Right atrium auricular region (tissue), 2 donors: Measurements from ENCODE around the gene STK40. TPM values are rescaled to one million over a fixed set of nuclear protein-coding genes. Genes with fewer than 3 reads are reported as not detected.

Experiments
- DNase-seq: peaks from one replicate; pipeline ENCODE4 v3.0.0-alpha.2; 2019; ENCODE audit warnings: low spot score
- H3K27ac ChIP-seq, 2 donors: fragments of 200-600 bp; sonication (generic); 1 replicate in 1 of 2; 2 replicates in 1 of 2; pipeline ENCODE4 v1.5.1; 2016 to 2019
- H3K27me3 ChIP-seq, 2 donors: fragments of 200-600 bp; sonication (generic); one replicate each; pipeline versions ENCODE4 v1.5.1 to v1.6.0; 2017 to 2019
- H3K36me3 ChIP-seq: fragments of 200-600 bp; sonication (generic); one replicate; pipeline ENCODE4 v1.5.1; 2016
- H3K4me1 ChIP-seq, 2 donors: fragments of 200-600 bp; sonication (generic); one replicate each; pipeline versions ENCODE4 v1.5.1 to v1.6.0; 2017 to 2019
- H3K4me3 ChIP-seq, 2 donors: fragments of 200-600 bp; sonication (generic); 1 replicate in 1 of 2; 2 replicates in 1 of 2; pipeline ENCODE4 v1.5.1; 2017 to 2019; ENCODE audit warnings: mild to moderate bottlenecking in 1 of 2, moderate library complexity in 1 of 2
- H3K9me3 ChIP-seq, 2 donors: fragments of 200-600 bp; sonication (generic); one replicate each; pipeline ENCODE4 v1.5.1; 2019
- total RNA-seq, 2 donors: library from RNA; depleted of rRNA; stranded (reverse); fragments of >200 nt; gene quantifications; one replicate each; pipeline ENCODE4 v1.1.0, GENCODE V29; 2016
- TF ChIP-seq, protein P1 (sequence below), 2 donors: fragments of 200-600 bp; sonication (generic); IDR thresholded peaks; one replicate each; pipeline ENCODE4 v1.5.1; 2019; ENCODE audit warnings: antibody characterized with exemption in 2 of 2

The STK40 gene
- total RNA-seq, 2 donors from 2014 or later = 50.5 to 74.7 TPM

GRCh38 chr1:36359911-36360550 is 25.7 kb downstream of the STK40 start:
- H3K9me3 ChIP-seq = no peaks in the 10 kb centered on the region
- peaks cover 0 to 1% of the 10 kb centered on the region in 2 donors for H3K4me1 ChIP-seq
- DNase-seq = no peak
- TF ChIP-seq, protein P1, sequence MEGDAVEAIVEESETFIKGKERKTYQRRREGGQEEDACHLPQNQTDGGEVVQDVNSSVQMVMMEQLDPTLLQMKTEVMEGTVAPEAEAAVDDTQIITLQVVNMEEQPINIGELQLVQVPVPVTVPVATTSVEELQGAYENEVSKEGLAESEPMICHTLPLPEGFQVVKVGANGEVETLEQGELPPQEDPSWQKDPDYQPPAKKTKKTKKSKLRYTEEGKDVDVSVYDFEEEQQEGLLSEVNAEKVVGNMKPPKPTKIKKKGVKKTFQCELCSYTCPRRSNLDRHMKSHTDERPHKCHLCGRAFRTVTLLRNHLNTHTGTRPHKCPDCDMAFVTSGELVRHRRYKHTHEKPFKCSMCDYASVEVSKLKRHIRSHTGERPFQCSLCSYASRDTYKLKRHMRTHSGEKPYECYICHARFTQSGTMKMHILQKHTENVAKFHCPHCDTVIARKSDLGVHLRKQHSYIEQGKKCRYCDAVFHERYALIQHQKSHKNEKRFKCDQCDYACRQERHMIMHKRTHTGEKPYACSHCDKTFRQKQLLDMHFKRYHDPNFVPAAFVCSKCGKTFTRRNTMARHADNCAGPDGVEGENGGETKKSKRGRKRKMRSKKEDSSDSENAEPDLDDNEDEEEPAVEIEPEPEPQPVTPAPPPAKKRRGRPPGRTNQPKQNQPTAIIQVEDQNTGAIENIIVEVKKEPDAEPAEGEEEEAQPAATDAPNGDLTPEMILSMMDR (IDR thresholded peaks at IDR 0.05) = no peak
- no peak overlapping the region for H3K27ac ChIP-seq
- H3K27me3 ChIP-seq = no peaks in the 10 kb centered on the region
- H3K36me3 ChIP-seq = peaks cover 49% of the 10 kb centered on the region
- H3K4me3 ChIP-seq = no peak overlapping the region

DNA sequence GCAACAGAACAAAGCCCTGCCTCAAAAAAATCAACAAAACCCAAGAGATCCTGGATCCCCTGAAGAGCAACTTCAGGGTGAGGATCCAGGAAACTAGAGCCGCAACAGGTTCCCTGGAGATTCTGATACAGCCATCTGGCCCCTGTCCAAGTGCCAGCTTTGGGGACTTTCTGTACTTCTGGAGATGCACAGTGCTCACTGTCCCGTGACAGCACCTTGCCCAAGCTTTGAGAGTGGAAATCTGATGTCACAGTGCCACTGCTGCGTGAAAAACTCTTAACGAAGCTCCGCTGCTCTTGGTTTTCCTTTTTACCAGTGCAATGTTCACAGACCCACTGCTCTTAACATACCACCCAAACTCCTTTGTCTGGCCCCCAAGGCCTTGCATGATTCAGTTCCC is 26.3 kb downstream of the STK40 start:
- Histone ChIP-seq H3K27ac (no peak overlapping the region), H3K36me3 (peaks cover 55% of the 10 kb centered on the region), H3K4me1 (no peaks in the 10 kb centered on the region), H3K9me3 (no peaks in the 10 kb centered on the region), H3K27me3 (no peaks in the 10 kb centered on the region), H3K4me3 (no peak overlapping the region)
- no peak for DNase-seq
- TF ChIP-seq, protein P1 (IDR thresholded peaks at IDR 0.05) = no peak

DNA sequence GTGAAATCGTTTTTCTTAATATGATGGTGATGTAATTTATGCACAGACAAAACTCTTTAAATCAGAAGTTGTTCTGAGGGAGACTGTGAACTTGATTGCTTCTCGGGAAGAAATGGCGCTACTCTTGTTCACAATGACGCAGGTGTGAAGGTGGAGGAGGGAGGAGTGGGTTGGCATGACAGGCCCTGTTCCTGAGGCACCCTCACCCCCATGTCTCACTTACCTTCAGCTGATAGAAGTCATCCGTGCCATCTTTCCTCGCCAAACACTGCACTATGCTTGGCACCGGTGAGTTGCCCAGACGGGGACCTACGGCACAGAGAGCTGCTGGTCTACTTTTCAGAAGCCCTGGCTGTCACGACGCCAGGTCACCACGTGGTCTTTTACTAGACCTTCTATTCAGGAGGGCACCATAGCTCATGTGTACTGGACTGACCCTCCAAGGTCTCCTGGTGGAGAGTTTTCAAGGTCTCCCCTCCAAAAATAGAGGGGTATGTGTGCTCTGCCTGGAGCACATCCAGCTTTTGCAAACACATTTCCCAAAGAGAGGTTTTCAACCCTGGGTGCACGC is 27.1 kb downstream of the STK40 start:
- Histone ChIP-seq H3K4me3 (no peak overlapping the region), H3K9me3 (no peaks in the 10 kb centered on the region), H3K4me1 (no peaks in the 10 kb centered on the region), H3K27ac (no peak overlapping the region), H3K27me3 (no peaks in the 10 kb centered on the region), H3K36me3 (peaks cover 63% of the 10 kb centered on the region)
- TF ChIP-seq, protein P1 (IDR thresholded peaks at IDR 0.05) = no peak
- DNase-seq = no peak

DNA sequence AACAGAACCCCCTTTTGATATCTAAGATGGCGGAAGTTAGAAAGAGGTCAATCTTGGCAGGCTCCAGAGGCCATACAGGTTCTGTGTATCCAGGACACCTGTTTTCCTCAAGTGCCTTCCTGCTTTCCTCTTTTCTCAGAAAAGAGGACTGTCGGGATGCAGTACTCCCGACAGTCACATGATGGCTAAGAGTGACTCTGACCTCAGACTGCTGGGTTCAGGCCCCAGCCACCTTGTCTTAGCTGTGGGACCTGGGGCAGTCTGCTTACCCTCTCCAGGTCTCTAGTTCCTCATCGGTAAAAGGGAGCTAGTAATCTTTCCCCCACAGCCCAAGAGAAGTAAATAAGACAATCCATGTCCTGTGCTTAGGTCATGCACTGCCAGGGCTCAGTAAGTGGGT is 29.9 kb downstream of the STK40 start:
- no peak overlapping the region for H3K4me3 ChIP-seq
- no peaks in the 10 kb centered on the region for H3K9me3 ChIP-seq
- H3K27me3 ChIP-seq = no peaks in the 10 kb centered on the region
- TF ChIP-seq, protein P1 (IDR thresholded peaks at IDR 0.05) = no peak
- peaks cover 0 to 24% of the 10 kb centered on the region in 2 donors for H3K4me1 ChIP-seq
- no peak for DNase-seq
- H3K27ac ChIP-seq = no peak overlapping the region
- peaks cover 57% of the 10 kb centered on the region for H3K36me3 ChIP-seq

DNA sequence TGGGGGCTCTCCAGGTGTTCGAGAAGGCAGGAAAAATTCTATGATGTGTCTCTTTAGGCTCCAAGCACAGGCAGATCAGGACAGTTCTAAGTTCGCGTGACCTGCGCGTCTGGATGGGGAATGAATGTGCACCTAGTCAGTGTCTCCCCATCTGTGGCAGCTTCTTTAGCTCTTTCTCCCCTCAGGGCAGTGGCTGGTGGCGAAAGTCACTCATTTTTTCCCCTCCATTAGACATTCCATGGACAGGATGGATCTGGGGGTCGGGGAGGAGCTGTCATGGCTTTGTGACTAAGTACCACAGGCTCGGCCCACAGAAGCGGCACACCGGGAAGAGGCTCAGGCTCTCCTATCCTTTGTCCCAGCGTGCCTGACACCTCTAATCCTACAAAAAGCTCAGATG is 31.2 kb downstream of the STK40 start:
- Histone ChIP-seq H3K27ac (no peak overlapping the region), H3K4me3 (no peak overlapping the region), H3K27me3 (no peaks in the 10 kb centered on the region), H3K36me3 (peaks cover 57% of the 10 kb centered on the region), H3K4me1 (peaks cover 0 to 37% of the 10 kb centered on the region in 2 donors), H3K9me3 (no peaks in the 10 kb centered on the region)
- no peak for DNase-seq
- TF ChIP-seq, protein P1 (IDR thresholded peaks at IDR 0.05) = no peak
